ENCODE measurements around the gene PFKFB2.
"Not testable (repeated sequence)": the region's sequence is repeated elsewhere in the genome, so short reads cannot be mapped to it uniquely, and the experiment has no call there.

Gene PFKFB2

GRCh38 chr1:207039380-207040180 lies 13.5 kb upstream of the PFKFB2 start:
- DNase-seq (ENCODE audit: low read depth) = no peak
- TF ChIP-seq, protein P1, sequence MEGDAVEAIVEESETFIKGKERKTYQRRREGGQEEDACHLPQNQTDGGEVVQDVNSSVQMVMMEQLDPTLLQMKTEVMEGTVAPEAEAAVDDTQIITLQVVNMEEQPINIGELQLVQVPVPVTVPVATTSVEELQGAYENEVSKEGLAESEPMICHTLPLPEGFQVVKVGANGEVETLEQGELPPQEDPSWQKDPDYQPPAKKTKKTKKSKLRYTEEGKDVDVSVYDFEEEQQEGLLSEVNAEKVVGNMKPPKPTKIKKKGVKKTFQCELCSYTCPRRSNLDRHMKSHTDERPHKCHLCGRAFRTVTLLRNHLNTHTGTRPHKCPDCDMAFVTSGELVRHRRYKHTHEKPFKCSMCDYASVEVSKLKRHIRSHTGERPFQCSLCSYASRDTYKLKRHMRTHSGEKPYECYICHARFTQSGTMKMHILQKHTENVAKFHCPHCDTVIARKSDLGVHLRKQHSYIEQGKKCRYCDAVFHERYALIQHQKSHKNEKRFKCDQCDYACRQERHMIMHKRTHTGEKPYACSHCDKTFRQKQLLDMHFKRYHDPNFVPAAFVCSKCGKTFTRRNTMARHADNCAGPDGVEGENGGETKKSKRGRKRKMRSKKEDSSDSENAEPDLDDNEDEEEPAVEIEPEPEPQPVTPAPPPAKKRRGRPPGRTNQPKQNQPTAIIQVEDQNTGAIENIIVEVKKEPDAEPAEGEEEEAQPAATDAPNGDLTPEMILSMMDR (IDR thresholded peaks at IDR 0.05; ENCODE audit: low read depth, low read length, missing control alignments) = no peak
- no peak overlapping the region for H3K4me3 ChIP-seq (ENCODE audit: low read depth, low read length)

GRCh38 chr1:207040181-207040533 lies 12.9 kb upstream of the PFKFB2 start:
- H3K4me3 ChIP-seq (ENCODE audit: low read depth, low read length) = no peak overlapping the region
- TF ChIP-seq, protein P1 (IDR thresholded peaks at IDR 0.05; ENCODE audit: low read depth, low read length, missing control alignments) = no peak
- DNase-seq (ENCODE audit: low read depth) = no peak

DNA sequence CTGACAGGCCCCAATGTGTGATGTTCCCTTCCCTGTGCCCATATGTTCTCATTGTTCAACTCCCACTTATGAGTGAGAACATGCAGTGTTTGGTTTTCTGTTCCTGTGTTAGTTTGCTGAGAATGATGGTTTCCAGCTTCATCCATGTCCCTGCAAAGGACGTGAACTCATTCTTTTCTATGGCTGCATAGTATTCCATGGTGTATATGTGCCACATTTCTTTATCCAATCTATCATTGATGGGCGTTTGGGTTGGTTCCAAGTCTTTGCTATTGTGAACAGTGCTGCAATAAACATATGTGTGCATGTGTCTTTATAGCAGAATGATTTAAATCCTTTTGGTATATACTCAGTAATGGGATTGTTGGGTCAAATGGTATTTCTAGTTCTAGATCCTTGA lies 11.7 kb upstream of the PFKFB2 start:
- DNase-seq (ENCODE audit: low read depth); H3K4me3 ChIP-seq (ENCODE audit: low read depth, low read length): not testable (repeated sequence)

- H3K4me3 ChIP-seq (ENCODE audit: low read depth, low read length) = no peak overlapping the region
- TF ChIP-seq, protein P1 (IDR thresholded peaks at IDR 0.05; ENCODE audit: low read depth, low read length, missing control alignments) = no peak
- no peak for DNase-seq (ENCODE audit: low read depth)
Observed at GRCh38 chr1:207045453-207045852, 7.6 kb upstream of the PFKFB2 start.

- no peak overlapping the region for H3K4me3 ChIP-seq (ENCODE audit: low read depth, low read length)
- TF ChIP-seq, protein P1 (IDR thresholded peaks at IDR 0.05; ENCODE audit: low read depth, low read length, missing control alignments) = no peak
- DNase-seq (ENCODE audit: low read depth) = no peak
Observed at GRCh38 chr1:207047505-207047904, 5.6 kb upstream of the PFKFB2 start.

- no peak for DNase-seq (ENCODE audit: low read depth)
- H3K4me3 ChIP-seq (ENCODE audit: low read depth, low read length) = no peak overlapping the region
- TF ChIP-seq, protein P1 (IDR thresholded peaks at IDR 0.05; ENCODE audit: low read depth, low read length, missing control alignments) = no peak
Observed at GRCh38 chr1:207048041-207048440, 5.0 kb upstream of the PFKFB2 start.

GRCh38 chr1:207049054-207049453 lies 4.0 kb upstream of the PFKFB2 start:
- no peak overlapping the region; the same call in 1 of the 2 replicates for H3K4me3 ChIP-seq (ENCODE audit: low read depth, low read length)
- TF ChIP-seq, protein P1 (IDR thresholded peaks at IDR 0.05; ENCODE audit: low read depth, low read length, missing control alignments) = no peak
- DNase-seq (ENCODE audit: low read depth) = no peak
